Measurements from ENCODE around the gene LIPC.

GRCh38 chr15:58604455-58604923, 172.7 kb downstream of the LIPC start:
- TF ChIP-seq CTCF (IDR thresholded peaks at IDR 0.05) (no peak), POLR2A (IDR thresholded peaks at IDR 0.05) (no peak)
